GM23248 (cell line): ENCODE measurements around the gene INPP5A. TPM values are rescaled to one million over a fixed set of nuclear protein-coding genes. Genes with fewer than 3 reads are reported as not detected.

Source experiments
- DNase-seq: peaks from one replicate; pipeline ENCODE4 v3.0.0-alpha.2; 2015
- H2AFZ ChIP-seq: fragments of 200-600 bp; sonication (generic); 2 replicates; pipeline ENCODE4 v1.6.1; 2016; ENCODE audit warnings: antibody characterized with exemption
- H3F3A ChIP-seq: fragments of 200-600 bp; sonication (generic); 2 replicates; pipeline ENCODE4 v1.6.1; 2016; ENCODE audit warnings: mild to moderate bottlenecking, antibody characterized with exemption, mixed run types; ENCODE audit not compliant: insufficient read depth
- H3K27ac ChIP-seq: fragments of 200-600 bp; sonication (generic); 2 replicates; pipeline ENCODE4 v1.5.1; 2016; ENCODE audit warnings: mild to moderate bottlenecking
- H3K27me3 ChIP-seq: fragments of 200-600 bp; sonication (generic); replicated peaks from 2 replicates; pipeline ENCODE4 v1.6.1; 2016; ENCODE audit warnings: mild to moderate bottlenecking; ENCODE audit not compliant: insufficient read depth
- H3K36me3 ChIP-seq: fragments of 200-600 bp; sonication (generic); 2 replicates; pipeline ENCODE4 v1.6.1; 2016; ENCODE audit warnings: low read depth, mild to moderate bottlenecking
- H3K4me1 ChIP-seq: fragments of 200-600 bp; sonication (generic); 2 replicates; pipeline ENCODE4 v1.6.1; 2016; ENCODE audit warnings: mild to moderate bottlenecking; ENCODE audit not compliant: insufficient read depth
- H3K4me2 ChIP-seq: fragments of 200-600 bp; sonication (generic); one replicate; pipeline ENCODE4 v1.6.1; 2016; ENCODE audit warnings: mild to moderate bottlenecking; ENCODE audit not compliant: unreplicated experiment
- H3K4me3 ChIP-seq: fragments of 200-600 bp; sonication (generic); 2 replicates; pipeline ENCODE4 v1.5.1; 2016; ENCODE audit warnings: mild to moderate bottlenecking
- H3K79me2 ChIP-seq: fragments of 200-600 bp; sonication (generic); 2 replicates; pipeline ENCODE4 v1.6.1; 2016; ENCODE audit warnings: mild to moderate bottlenecking; ENCODE audit not compliant: insufficient read depth
- H3K9ac ChIP-seq: fragments of 200-600 bp; sonication (generic); 2 replicates; pipeline ENCODE4 v1.6.1; 2016; ENCODE audit warnings: mild to moderate bottlenecking
- H3K9me2 ChIP-seq: fragments of 200-600 bp; sonication (generic); 2 replicates; pipeline ENCODE4 v1.6.1; 2016; ENCODE audit warnings: mixed run types, mild to moderate bottlenecking, moderate library complexity; ENCODE audit not compliant: insufficient read depth
- H3K9me3 ChIP-seq: fragments of 200-600 bp; sonication (generic); one replicate; pipeline ENCODE4 v1.6.1; 2017; ENCODE audit warnings: low read depth
- H4K20me1 ChIP-seq: fragments of 200-600 bp; sonication (generic); 2 replicates; pipeline ENCODE4 v1.6.0; 2016; ENCODE audit not compliant: insufficient read depth
- EZH2 ChIP-seq: fragments of 200-600 bp; sonication (generic); IDR thresholded peaks from 2 replicates; pipeline ENCODE4 v1.6.1; 2018; ENCODE audit warnings: antibody characterized with exemption, mild to moderate bottlenecking; ENCODE audit not compliant: insufficient read depth, poor library complexity, severe bottlenecking
- EZH2phosphoT487 ChIP-seq: fragments of 200-600 bp; sonication (generic); IDR thresholded peaks from 2 replicates; pipeline ENCODE4 v1.6.1; 2018; ENCODE audit warnings: antibody characterized with exemption, moderate library complexity, mild to moderate bottlenecking, low read depth; ENCODE audit not compliant: insufficient read depth
- WGBS, 2 experiments: methylation state at CpG; one replicate each; pipeline ENCODE4 v1.1.6; 2015 to 2017; ENCODE audit warnings: low lambda C conversion rate in 2 of 2, low coverage in 1 of 2; ENCODE audit errors: missing lambda C conversion rate in 2 of 2; 5-methylcytosine and 5-hydroxymethylcytosine counted together
- in situ Hi-C: fragments of 300-500 bp; cut with MboI; formaldehyde crosslinking; loops from 2 replicates; pipeline ENCODE4 v1.15.0; 2020
- polyA plus RNA-seq: library from polyadenylated mRNA; unstranded; fragments of >200 nt; fragmentation: Nextera tagmentation; extraction: Ambion mirVana; gene quantifications from 2 replicates; pipeline ENCODE4 v1.2.1, GENCODE V29; 2016
- total RNA-seq: library from RNA; depleted of rRNA; stranded (reverse); fragments of >200 nt; shearing (Covaris generic); gene quantifications from 2 replicates; pipeline ENCODE4 v1.2.3, GENCODE V29; 2014

INPP5A gene
- total and polyA plus RNA-seq, 2 experiments from 2014 or later, result 2.3 to 35.2 TPM

- peaks cover 12% of the 10 kb centered on the region for H3K4me1 ChIP-seq
- 94 to 97% methylated on average over 25 of the region's 25 CpGs for WGBS, 2 experiments
- H3K9ac ChIP-seq, result no peak overlapping the region
- H3K4me2 ChIP-seq, result no peak overlapping the region
- in situ Hi-C loops, result no loop called here
- no peaks in the 10 kb centered on the region for H3K9me3 ChIP-seq
- H2AFZ ChIP-seq, result no peak overlapping the region
- TF ChIP-seq EZH2phosphoT487, result no peak
- TF ChIP-seq EZH2, result no peak
- no peak overlapping the region for H3K27ac ChIP-seq
- DNase-seq, result no peak
- no peaks in the 10 kb centered on the region for H3K27me3 ChIP-seq
- H3F3A ChIP-seq, result no peaks in the 10 kb centered on the region
- H3K36me3 ChIP-seq, result no peaks in the 10 kb centered on the region
- 0 out of 2 replicates have a peak, but pooled peaks cover 11% of the 10 kb centered on the region for H3K79me2 ChIP-seq
- no peaks in the 10 kb centered on the region for H3K9me2 ChIP-seq
- no peaks in the 10 kb centered on the region for H4K20me1 ChIP-seq
- no peak overlapping the region for H3K4me3 ChIP-seq
These were observed 148.5 kb downstream of the INPP5A start for GRCh38 chr10:132685921-132686680.

- Histone ChIP-seq H3K36me3 (no peaks in the 10 kb centered on the region), H3K27ac (no peak overlapping the region), H3K4me2 (no peak overlapping the region), H3K9me2 (no peaks in the 10 kb centered on the region), H3K4me1 (peaks cover 12% of the 10 kb centered on the region), H3K27me3 (no peaks in the 10 kb centered on the region), H2AFZ (no peak overlapping the region), H3K79me2 (0 out of 2 replicates have a peak, but pooled peaks cover 11% of the 10 kb centered on the region), H3F3A (no peaks in the 10 kb centered on the region), H3K4me3 (no peak overlapping the region), H3K9me3 (no peaks in the 10 kb centered on the region), H3K9ac (no peak overlapping the region), H4K20me1 (no peaks in the 10 kb centered on the region)
- no peak for TF ChIP-seq EZH2phosphoT487
- no peak for TF ChIP-seq EZH2
- in situ Hi-C loops, result no loop called here
- WGBS, 2 experiments, result 91 to 92% methylated on average over 20 to 21 of the region's 21 CpGs
- no peak for DNase-seq
These were observed 149.8 kb downstream of the INPP5A start for GRCh38 chr10:132687181-132687892.

GRCh38 chr10:132687893-132688579 is 150.4 kb downstream of the INPP5A start:
- in situ Hi-C loops, result no loop called here
- no peaks in the 10 kb centered on the region for H3F3A ChIP-seq
- H3K79me2 ChIP-seq, result 0 out of 2 replicates have a peak, but pooled peaks cover 11% of the 10 kb centered on the region
- H3K9me2 ChIP-seq, result no peaks in the 10 kb centered on the region
- no peak overlapping the region for H3K4me2 ChIP-seq
- H3K27ac ChIP-seq, result no peak overlapping the region
- H3K27me3 ChIP-seq, result no peaks in the 10 kb centered on the region
- no peak for DNase-seq
- 82 to 84% methylated on average over 14 of the region's 14 CpGs for WGBS, 2 experiments
- no peaks in the 10 kb centered on the region for H4K20me1 ChIP-seq
- H3K4me3 ChIP-seq, result no peak overlapping the region
- no peaks in the 10 kb centered on the region for H3K9me3 ChIP-seq
- no peak overlapping the region for H3K9ac ChIP-seq
- TF ChIP-seq EZH2 (no peak), EZH2phosphoT487 (no peak)
- peaks cover 12% of the 10 kb centered on the region for H3K4me1 ChIP-seq
- no peak overlapping the region for H2AFZ ChIP-seq
- H3K36me3 ChIP-seq, result no peaks in the 10 kb centered on the region

GRCh38 chr10:132688580-132689420 is 151.2 kb downstream of the INPP5A start:
- H3F3A ChIP-seq, result no peaks in the 10 kb centered on the region
- no peak for TF ChIP-seq EZH2phosphoT487
- TF ChIP-seq EZH2, result no peak
- no peak overlapping the region for H3K4me2 ChIP-seq
- no peak overlapping the region for H3K27ac ChIP-seq
- 0 out of 2 replicates have a peak, but pooled peaks cover 11% of the 10 kb centered on the region for H3K79me2 ChIP-seq
- no peaks in the 10 kb centered on the region for H3K9me2 ChIP-seq
- no peak overlapping the region for H2AFZ ChIP-seq
- DNase-seq, result no peak
- in situ Hi-C loops, result no loop called here
- H3K4me3 ChIP-seq, result no peak overlapping the region
- no peaks in the 10 kb centered on the region for H3K9me3 ChIP-seq
- no peaks in the 10 kb centered on the region for H3K27me3 ChIP-seq
- peaks cover 12% of the 10 kb centered on the region for H3K4me1 ChIP-seq
- no peaks in the 10 kb centered on the region for H4K20me1 ChIP-seq
- H3K9ac ChIP-seq, result no peak overlapping the region
- WGBS, 2 experiments, result 95 to 97% methylated on average over 20 of the region's 20 CpGs
- 0 out of 2 replicates have a peak, but pooled peaks cover 3% of the 10 kb centered on the region for H3K36me3 ChIP-seq
